ENCODE results near the gene SVIL.

GRCh38 chr10:29519659-29520058 lies 115.1 kb downstream of the SVIL start:
- no peak for TF ChIP-seq CTCF (IDR thresholded peaks at IDR 0.05)
- no peak for TF ChIP-seq EZH2 (IDR thresholded peaks at IDR 0.05)
- TF ChIP-seq EZH2phosphoT487 (IDR thresholded peaks at IDR 0.05) = no peak
